Endodermal cell (in vitro differentiated cells): Measurements from ENCODE around the gene CDH13. TPM values are rescaled to one million over a fixed set of nuclear protein-coding genes. Genes with fewer than 3 reads are reported as not detected.

ENCODE experiments used
- DNase-seq: peaks from one replicate; pipeline ENCODE4 v3.0.0-alpha.2; 2017
- H3K27ac ChIP-seq: 2 replicates; pipeline ENCODE4 v1.5.1; 2013; ENCODE audit warnings: mild to moderate bottlenecking, low read depth, low read length, moderate library complexity
- H3K27me3 ChIP-seq: 2 replicates; pipeline ENCODE4 v1.6.1; 2013; ENCODE audit warnings: mild to moderate bottlenecking, low read length, moderate library complexity; ENCODE audit not compliant: insufficient read depth, control insufficient read depth, poor library complexity, severe bottlenecking
- H3K36me3 ChIP-seq: 2 replicates; pipeline ENCODE4 v1.7.0; 2013; ENCODE audit warnings: mild to moderate bottlenecking, low read length, moderate library complexity; ENCODE audit not compliant: control insufficient read depth, insufficient read depth
- H3K4me1 ChIP-seq: one replicate; pipeline ENCODE4 v1.7.0; 2013; ENCODE audit warnings: low read length; ENCODE audit not compliant: control insufficient read depth, insufficient read depth
- H3K4me3 ChIP-seq: 2 replicates; pipeline ENCODE4 v1.5.1; 2013; ENCODE audit warnings: mild to moderate bottlenecking, low read length, moderate library complexity
- H3K9ac ChIP-seq: 2 replicates; pipeline ENCODE4 v1.6.1; 2013; ENCODE audit warnings: mild to moderate bottlenecking, low read length, moderate library complexity; ENCODE audit not compliant: poor library complexity, severe bottlenecking; ENCODE audit errors: extremely low read depth
- H3K9me3 ChIP-seq: 2 replicates; pipeline ENCODE4 v1.6.1; 2013; ENCODE audit warnings: mild to moderate bottlenecking, low read length, moderate library complexity; ENCODE audit not compliant: control insufficient read depth
- H3K27ac Mint-ChIP-seq: 2 replicates; pipeline ENCODE4 v1.8.0; 2020; ENCODE audit warnings: mixed read lengths
- H3K27me3 Mint-ChIP-seq: 2 replicates; pipeline ENCODE4 v1.8.0; 2021; ENCODE audit warnings: mild to moderate bottlenecking, mixed read lengths; ENCODE audit not compliant: insufficient read depth
- H3K36me3 Mint-ChIP-seq: 2 replicates; pipeline ENCODE4 v1.8.0; 2020; ENCODE audit warnings: low read depth, mixed read lengths
- H3K4me1 Mint-ChIP-seq: 2 replicates; pipeline ENCODE4 v1.8.0; 2020; ENCODE audit warnings: mixed read lengths
- H3K4me3 Mint-ChIP-seq: 2 replicates; pipeline ENCODE4 v1.8.0; 2020; ENCODE audit warnings: mild to moderate bottlenecking, moderate library complexity, mixed read lengths
- H3K9me3 Mint-ChIP-seq: 2 replicates; pipeline ENCODE4 v1.8.0; 2020; ENCODE audit warnings: mild to moderate bottlenecking, mixed read lengths
- CTCF ChIP-seq: fragments of 200-600 bp; sonication (generic); conservative IDR thresholded peaks from 2 replicates; pipeline ENCODE4 v1.5.0; 2021; ENCODE audit warnings: antibody characterized with exemption, mild to moderate bottlenecking
- WGBS, 2 experiments: methylation state at CpG; one replicate each; pipeline versions ENCODE4 v1.1.5 to v1.1.7; 2013; ENCODE audit warnings: missing lambda C conversion rate in 2 of 2, mixed read lengths in 1 of 2; ENCODE audit not compliant: insufficient coverage in 1 of 2, insufficient read length in 1 of 2; 5-methylcytosine and 5-hydroxymethylcytosine counted together
- total RNA-seq, 2 donors: library from RNA; stranded (reverse); fragmentation: NEBNext Ultra II Directional in 1 of 2; extraction: Animal tissue kit (Norgen Biotek cat#: 25700) in 1 of 2; gene quantifications; 2 replicates in 1 of 2; 3 replicates in 1 of 2; pipeline ENCODE4 v1.2.1, GENCODE V29; 2021

The CDH13 gene
- total RNA-seq, 2 donors from 2014 or later, result 0.86 to 1.8 TPM

- H3K4me3 Mint-ChIP-seq, result no peak overlapping the region
- no peak overlapping the region for H3K4me3 ChIP-seq
- peaks cover 9% of the 10 kb centered on the region for H3K36me3 Mint-ChIP-seq
- no peak for DNase-seq
- H3K27ac ChIP-seq, result no peak overlapping the region
- WGBS, 2 experiments, result 91 to 98% methylated on average over 12 of the region's 12 CpGs
- TF ChIP-seq CTCF, result no peak
- H3K4me1 ChIP-seq, result peaks cover 6% of the 10 kb centered on the region
- H3K36me3 ChIP-seq, result peaks cover 8% of the 10 kb centered on the region
- no peak overlapping the region for H3K27ac Mint-ChIP-seq
- no peaks in the 10 kb centered on the region for H3K9me3 Mint-ChIP-seq
- H3K27me3 ChIP-seq, result no peaks in the 10 kb centered on the region
- H3K27me3 Mint-ChIP-seq, result no peaks in the 10 kb centered on the region
- no peaks in the 10 kb centered on the region for H3K9me3 ChIP-seq
- no peak overlapping the region for H3K9ac ChIP-seq
- H3K4me1 Mint-ChIP-seq, result peaks cover 25% of the 10 kb centered on the region
These were observed 1190.3 kb downstream of the CDH13 start for GRCh38 chr16:83817022-83817421.

- Histone ChIP-seq H3K9me3 (no peaks in the 10 kb centered on the region), H3K4me1 (no peaks in the 10 kb centered on the region), H3K27me3 (no peaks in the 10 kb centered on the region), H3K4me3 (no peak overlapping the region), H3K9ac (no peak overlapping the region), H3K36me3 (peaks cover under 1% of the 10 kb centered on the region), H3K27ac (no peak overlapping the region)
- no peak overlapping the region for H3K27ac Mint-ChIP-seq
- no peak for TF ChIP-seq CTCF
- H3K27me3 Mint-ChIP-seq, result no peaks in the 10 kb centered on the region
- H3K9me3 Mint-ChIP-seq, result peaks cover 2% of the 10 kb centered on the region
- WGBS, 2 experiments, result 92 to 98% methylated on average over 5 of the region's 5 CpGs
- H3K36me3 Mint-ChIP-seq, result peaks cover under 1% of the 10 kb centered on the region
- H3K4me3 Mint-ChIP-seq, result no peak overlapping the region
- H3K4me1 Mint-ChIP-seq, result peaks cover 13% of the 10 kb centered on the region
- no peak for DNase-seq
These were observed 1191.5 kb downstream of the CDH13 start for GRCh38 chr16:83818276-83818675.

- Mint-ChIP-seq H3K4me3 (no peak overlapping the region), H3K36me3 (no peaks in the 10 kb centered on the region), H3K27ac (no peak overlapping the region), H3K27me3 (no peaks in the 10 kb centered on the region), H3K4me1 (peaks cover 10% of the 10 kb centered on the region), H3K9me3 (peaks cover 2% of the 10 kb centered on the region)
- no peak overlapping the region for H3K4me3 ChIP-seq
- H3K27ac ChIP-seq, result no peak overlapping the region
- 59 to 67% methylated on average over 3 to 6 of the region's 8 CpGs for WGBS, 2 experiments
- TF ChIP-seq CTCF, result no peak
- H3K9ac ChIP-seq, result no peak overlapping the region
- H3K36me3 ChIP-seq, result no peaks in the 10 kb centered on the region
- no peaks in the 10 kb centered on the region for H3K9me3 ChIP-seq
- no peaks in the 10 kb centered on the region for H3K27me3 ChIP-seq
- peaks cover 2% of the 10 kb centered on the region for H3K4me1 ChIP-seq
- no peak for DNase-seq
These were observed 1192.6 kb downstream of the CDH13 start for GRCh38 chr16:83819361-83819760.
